Central memory CD4-positive, alpha-beta T cell (primary cell): ENCODE data around the gene COL9A2.
A peak's percentile ranks its signal among the peaks of the same experiment; 100 is the strongest.

Experiments used
- DNase-seq: peaks from one replicate; pipeline ENCODE4 v3.0.0; 2022

Gene COL9A2

GRCh38 chr1:40301541-40302299 is 15.4 kb downstream of the COL9A2 start:
- DNase-seq: no peak

GRCh38 chr1:40301066-40301465 is 16.0 kb downstream of the COL9A2 start:
- DNase-seq: no peak

- DNase-seq: no peak
These were observed 16.4 kb downstream of the COL9A2 start for GRCh38 chr1:40300651-40301050.

DNA sequence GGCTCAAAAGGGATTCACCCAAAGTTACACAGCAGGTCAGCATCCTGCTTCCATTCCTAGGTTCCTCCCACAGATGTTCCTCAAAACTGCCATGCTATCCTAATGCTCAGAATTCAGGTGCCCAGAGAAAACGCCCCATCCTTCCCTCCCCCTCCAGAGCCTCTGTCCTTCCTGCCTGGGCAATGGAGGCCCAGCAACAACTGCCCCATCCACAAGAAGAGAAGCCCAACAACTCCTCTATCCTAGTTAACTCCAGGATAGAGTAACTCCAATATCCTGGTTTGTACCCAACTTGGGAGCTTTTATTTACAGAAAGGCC is 16.9 kb downstream of the COL9A2 start:
- DNase-seq: no peak

GRCh38 chr1:40299366-40300248 is 17.5 kb downstream of the COL9A2 start:
- no peak for DNase-seq

DNA sequence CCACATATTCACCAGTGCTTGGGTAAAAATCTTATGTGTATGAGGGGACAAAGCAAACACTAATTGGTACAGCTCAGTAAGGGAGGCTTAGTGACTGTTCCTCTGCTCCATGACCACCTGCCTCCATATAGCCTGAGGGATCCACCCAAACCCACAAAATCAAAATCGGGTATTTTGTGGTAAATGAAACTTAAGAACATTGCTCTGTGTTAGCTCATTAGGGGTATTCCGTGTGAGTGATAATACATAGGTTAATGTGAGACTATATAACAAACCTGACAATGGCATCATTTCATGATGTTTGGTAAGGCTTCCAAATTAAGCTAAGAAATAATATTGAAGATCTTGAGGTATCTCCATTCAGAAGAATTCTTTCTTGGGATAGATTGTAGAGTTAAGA is 25.8 kb downstream of the COL9A2 start:
- no peak for DNase-seq

DNA sequence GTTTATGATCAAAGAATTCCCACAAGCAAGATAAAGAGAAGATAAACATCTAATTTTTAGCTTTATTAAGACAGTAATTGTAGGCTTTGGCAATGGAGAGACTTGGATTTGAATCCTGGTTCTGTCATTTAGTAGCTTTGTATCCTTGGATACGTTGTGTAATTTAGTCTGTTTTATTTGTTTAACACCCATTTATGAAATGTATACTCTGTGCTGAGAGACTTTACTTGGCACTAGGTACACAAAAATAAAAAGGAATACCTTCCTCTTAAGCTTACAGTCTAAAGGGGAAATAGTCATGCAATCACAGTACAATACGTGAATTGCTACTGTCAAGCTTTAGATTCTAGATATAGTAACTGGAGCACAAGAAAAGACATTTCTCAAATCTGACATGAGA is 35.2 kb downstream of the COL9A2 start:
- no peak for DNase-seq

- no peak for DNase-seq
These were observed 41.0 kb downstream of the COL9A2 start for GRCh38 chr1:40276122-40276521.

- DNase-seq: no peak
These were observed 42.8 kb downstream of the COL9A2 start for GRCh38 chr1:40274331-40274730.

DNA sequence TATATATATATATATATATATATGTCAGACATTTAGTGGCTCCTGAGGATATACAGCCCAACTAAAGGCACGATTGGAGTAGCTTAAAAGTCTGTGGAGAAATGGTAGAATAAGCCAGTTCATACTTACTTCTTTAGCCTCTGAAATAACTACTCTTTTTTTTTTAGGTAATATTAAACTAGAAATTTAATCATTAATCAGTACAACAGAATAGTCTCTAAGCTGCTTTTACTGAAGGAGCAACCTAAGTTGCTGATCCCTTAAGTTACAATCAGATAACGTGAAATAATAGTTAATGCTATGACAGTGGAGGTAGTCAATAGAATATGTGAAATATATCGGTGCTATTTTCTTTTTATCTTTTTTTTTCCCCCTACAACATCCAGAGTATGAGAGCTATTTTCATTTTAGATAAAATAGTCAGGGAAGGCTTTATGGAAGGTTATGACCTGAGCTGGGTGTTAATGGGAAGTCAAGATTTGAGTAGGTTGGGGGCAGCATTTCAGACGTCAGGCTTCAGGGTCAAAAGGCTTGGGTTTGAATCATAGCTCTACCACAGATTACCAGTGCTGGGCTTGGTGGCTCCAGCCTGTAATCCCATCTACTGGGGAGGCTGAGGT is 43.4 kb downstream of the COL9A2 start:
- DNase-seq: no peak

DNA sequence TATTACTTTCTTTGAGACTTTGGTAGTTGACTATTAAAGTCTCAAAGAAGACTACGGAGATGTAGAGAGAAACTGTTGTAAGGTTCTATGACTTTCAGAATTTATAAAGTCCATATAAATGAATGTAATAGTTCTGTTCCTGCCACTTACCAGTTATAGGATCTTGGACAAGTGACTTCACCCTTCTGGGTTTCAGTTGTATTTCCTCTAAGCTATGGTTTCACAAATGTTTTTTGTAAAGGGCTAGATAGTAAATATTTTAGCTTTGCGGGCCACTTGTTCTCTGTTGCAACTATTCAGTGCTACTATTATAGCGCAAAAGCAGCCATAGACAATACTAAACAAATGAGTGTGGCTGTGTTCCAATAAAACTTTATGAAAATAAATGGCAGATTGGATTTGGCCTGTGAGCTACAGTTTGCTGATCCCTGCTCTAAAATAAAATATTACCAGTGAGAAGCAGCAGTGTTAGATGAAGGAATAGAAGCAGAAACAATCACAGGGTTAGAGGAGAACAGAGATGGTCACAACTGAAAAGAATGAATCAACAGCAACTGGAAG is 44.4 kb downstream of the COL9A2 start:
- DNase-seq: no peak

DNA sequence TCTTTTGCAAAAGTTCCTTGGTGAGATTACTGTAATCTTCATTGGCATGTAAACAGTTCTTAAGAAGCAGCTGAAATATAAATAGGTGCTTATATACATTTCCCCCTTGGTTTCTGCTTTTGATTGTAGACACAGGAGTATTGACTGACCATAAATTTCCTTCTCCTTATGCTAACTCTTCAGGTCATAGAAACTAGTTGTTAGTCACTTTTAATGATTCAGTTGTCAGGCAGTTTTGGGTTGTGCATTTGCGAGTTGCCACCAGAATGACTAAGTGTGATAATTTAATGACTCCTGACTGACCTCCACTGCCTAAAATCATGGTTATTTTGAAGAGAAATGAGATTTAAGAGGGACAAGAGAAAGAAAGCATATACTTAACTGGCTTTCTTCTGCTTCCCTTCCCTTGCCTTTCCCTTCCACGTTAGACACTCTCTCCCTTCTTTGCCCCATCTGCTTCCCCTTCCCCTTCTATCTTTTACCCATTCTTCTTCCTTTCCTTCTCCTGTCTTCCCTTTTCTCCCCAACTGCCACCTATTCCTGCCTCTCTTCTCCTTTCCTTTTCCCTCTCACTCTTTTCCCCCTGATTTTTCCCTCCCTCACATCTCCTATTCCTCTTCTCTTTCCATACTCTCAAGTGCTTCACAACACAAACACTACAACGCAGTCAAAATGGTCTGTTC is 46.8 kb downstream of the COL9A2 start:
- no peak for DNase-seq

GRCh38 chr1:40268211-40268610 is 48.9 kb downstream of the COL9A2 start:
- no peak for DNase-seq

DNA sequence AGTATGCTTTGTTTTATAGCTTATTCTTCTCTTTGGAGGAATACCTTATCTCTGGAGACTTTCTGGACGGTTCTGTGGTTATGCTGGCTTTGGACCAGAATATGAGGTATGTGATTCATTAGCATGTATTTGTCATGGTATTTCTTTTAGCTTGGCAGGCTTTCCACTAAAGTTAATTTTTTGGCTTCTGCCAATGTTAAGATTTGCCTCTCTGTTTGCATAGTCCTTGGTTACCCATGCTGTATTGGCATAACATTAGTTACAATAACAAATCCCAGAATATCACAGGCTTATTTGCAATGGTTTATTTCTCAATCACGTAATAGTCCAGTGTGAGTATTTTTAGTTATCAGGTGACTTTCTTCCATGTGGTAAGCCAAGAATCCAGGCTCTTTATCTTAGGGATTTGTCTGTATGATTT is 49.3 kb downstream of the COL9A2 start:
- no peak for DNase-seq

DNA sequence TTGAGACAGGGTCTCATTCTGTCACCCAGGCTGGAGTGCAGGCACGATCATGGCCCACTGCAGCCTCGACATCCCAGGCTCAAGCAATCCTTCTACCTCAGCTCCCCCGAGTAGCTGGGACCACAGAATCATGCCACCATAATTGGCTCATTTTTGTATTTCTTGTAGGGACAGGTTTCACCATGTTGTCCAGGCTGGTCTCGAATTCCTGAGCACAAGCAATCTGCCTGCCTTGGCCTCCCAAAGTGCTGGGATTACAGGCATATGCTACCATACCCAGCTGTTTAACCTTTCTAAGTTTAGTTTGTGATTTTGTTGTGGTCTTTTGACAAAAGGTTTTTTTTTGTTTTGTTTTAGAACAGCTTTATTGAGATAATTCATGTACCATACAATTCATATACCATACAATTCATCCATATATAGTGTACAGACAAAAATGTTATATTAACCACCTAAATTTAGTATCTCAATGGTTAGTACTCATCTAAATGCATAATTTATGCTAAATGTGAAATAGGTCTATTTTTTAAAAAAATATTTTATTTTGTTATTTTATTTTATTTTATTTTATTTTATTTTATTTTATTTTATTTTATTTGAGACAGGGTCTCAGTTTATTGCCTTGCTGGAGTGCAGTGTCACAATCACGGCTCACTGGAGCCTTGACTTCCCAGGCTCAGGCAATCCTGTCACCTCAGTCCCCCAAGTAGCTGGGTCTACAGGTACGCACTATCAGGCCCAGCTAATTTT is 50.1 kb downstream of the COL9A2 start:
- no peak for DNase-seq

- no peak for DNase-seq
These were observed 51.2 kb downstream of the COL9A2 start for GRCh38 chr1:40265919-40266318.

DNA sequence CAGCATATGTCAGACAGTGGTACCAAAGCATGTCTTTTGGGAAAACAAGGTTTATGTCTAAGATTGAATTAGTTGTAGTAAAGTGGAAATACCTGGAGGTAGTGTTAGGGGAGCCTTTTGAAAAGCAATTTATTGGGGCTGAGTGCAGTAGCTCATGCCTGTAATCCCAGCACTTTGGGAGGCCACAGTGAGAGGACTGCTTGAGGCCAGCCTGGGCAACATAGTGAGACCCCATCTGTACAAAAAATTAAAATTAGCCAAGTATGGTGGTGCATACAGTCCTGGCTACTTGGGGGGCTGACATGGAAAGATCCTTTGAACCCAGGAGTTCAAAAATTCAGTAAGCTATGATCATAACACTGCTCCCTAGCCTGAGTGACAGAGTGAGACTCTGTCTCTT is 51.8 kb downstream of the COL9A2 start:
- DNase-seq: no peak

DNA sequence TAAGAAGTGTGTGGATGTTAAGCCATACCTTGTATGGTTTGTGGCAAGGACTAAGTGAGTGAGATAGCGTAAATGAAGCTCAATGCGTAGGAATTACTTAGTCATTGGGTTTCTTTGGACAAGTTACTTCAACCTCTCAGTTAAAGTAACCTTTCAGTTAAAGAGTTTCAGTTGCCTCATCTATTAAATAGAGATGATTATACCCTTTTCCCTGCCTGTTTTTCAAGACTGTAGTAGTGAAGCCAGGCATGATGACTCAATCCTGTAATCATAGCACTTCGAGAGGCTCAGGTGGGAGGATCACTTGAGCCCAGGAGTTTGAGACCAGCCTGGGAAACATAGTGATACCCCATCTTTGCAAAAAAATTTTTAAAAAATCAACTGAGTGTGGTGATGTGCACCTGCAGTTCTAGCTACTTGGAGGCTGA is 52.7 kb downstream of the COL9A2 start:
- no peak for DNase-seq

DNA sequence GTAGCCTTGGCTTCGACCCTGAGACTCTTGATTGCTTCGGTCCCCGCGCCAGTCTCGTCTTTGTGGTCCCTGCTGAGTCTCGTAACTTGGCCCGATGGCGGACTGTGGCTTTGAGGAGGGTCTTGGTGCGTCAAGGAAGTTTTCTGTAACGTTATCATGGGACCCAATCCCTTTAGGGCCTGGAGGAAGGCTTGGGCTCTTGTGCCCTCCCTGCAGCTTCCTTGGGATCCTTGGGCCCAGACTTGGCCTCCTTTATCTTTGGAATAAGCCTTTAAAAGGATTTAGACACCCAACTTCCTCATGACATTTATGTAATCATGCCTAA is 58.7 kb downstream of the COL9A2 start:
- no peak for DNase-seq

DNA sequence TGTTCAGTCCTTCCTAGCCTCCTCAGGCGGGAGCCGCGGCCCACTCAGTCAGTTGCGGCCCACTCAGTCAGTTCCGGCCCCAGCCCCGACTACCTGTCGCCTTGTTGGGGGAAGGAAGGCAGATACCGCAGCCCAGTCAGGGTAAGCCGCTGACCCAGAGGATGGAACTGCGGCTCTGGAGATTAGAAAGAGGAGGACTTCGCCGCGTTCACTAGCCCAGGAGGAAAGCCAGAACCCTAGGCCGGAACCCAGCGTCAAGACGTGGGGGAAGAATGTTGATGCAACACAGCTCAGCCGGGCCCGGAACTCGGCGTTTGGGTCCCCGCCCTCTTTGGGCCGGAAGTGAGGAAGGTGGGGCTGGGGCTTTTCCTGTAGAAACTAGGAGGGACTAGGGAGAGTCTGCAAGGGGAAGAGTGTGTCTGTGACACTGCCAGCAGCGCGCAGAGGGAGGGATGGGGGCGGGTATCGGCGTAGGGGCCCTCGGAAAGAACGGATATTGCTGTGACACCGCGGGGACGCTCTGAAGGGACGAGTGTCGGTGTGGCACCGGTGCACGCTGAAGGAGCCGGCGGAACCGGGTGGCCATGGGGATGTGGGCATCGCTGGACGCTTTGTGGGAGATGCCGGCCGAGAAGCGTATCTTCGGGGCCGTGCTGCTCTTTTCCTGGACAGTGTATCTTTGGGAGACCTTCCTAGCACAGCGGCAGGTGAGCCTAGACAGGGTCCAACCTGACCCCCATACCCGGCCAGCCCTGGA is 59.2 kb downstream of the COL9A2 start, which contains the start of gene ZMPSTE24:
Gene ZMPSTE24 (plus strand): TSS at position 549 of the 757 bp plus-strand sequence. CDS start 36 bp downstream, at position 585.
- DNase-seq: peak; percentile 95

DNA sequence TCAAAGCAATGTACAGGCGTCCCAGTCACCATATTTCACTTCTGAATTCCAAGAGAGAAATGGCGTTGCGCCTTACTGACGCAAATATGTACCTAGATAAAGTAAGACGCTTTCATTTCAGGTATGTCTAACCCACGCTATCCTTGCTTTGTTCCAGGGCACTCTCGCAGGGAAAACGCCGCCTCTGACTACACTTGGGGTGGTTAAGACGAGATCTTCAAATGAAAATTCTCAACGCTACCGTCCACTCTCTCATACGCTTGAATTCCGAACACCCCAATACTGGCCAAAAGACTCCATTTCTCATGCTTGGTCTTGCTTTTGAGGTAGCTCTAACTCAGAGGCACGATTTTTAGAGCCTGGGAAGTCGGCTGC is 59.8 kb downstream of the COL9A2 start:
- DNase-seq: no peak
